ENCODE data around the gene MRPL57. TPM values are rescaled to one million over a fixed set of nuclear protein-coding genes. Genes with fewer than 3 reads are reported as not detected.
"Not testable (repeated sequence)": the region's sequence is repeated elsewhere in the genome, so short reads cannot be mapped to it uniquely, and the experiment has no call there.

Gene MRPL57
- total and polyA plus RNA-seq, 3 donors from 2014 or later, result 18.9 to 41.2 (median 36.8) TPM

GRCh38 chr13:21148557-21149258 lies 27.8 kb upstream of the MRPL57 start:
- TF ChIP-seq CTCF (IDR thresholded peaks at IDR 0.05) (no peak), POLR2A (IDR thresholded peaks at IDR 0.05) (no peak)
- Histone ChIP-seq H3K9me3 (no peaks in the 10 kb centered on the region), H3K27ac (no peak overlapping the region), H3K4me3 (no peak overlapping the region), H3K4me1 (no peaks in the 10 kb centered on the region), H3K27me3 (no peaks in the 10 kb centered on the region), H3K36me3 (ENCODE audit: low read depth, missing control alignments) (no peaks in the 10 kb centered on the region)
- 72 to 73% methylated on average over 5 of the region's 5 CpGs for WGBS, 2 donors
- intact Hi-C loops (cut with DNase I; ENCODE audit: low total_unique reads), result no loop called here
- DNase-seq, result no peak

- DNase-seq, result no peak
- 53 to 71% methylated on average over 1 of the region's 1 CpG for WGBS, 2 donors
- no peak overlapping the region for H3K4me3 ChIP-seq
- no peaks in the 10 kb centered on the region for H3K9me3 ChIP-seq
- no peak for TF ChIP-seq POLR2A (IDR thresholded peaks at IDR 0.05)
- no peak for TF ChIP-seq CTCF (IDR thresholded peaks at IDR 0.05)
- no peaks in the 10 kb centered on the region for H3K36me3 ChIP-seq (ENCODE audit: low read depth, missing control alignments)
- H3K27ac ChIP-seq, result no peak overlapping the region
- H3K4me1 ChIP-seq, result no peaks in the 10 kb centered on the region
- no peaks in the 10 kb centered on the region for H3K27me3 ChIP-seq
- intact Hi-C loops (cut with DNase I; ENCODE audit: low total_unique reads), result no loop called here
Observed at GRCh38 chr13:21149568-21149967, 26.9 kb upstream of the MRPL57 start.

- Histone ChIP-seq H3K9me3 (no peaks in the 10 kb centered on the region), H3K4me1 (no peaks in the 10 kb centered on the region), H3K36me3 (ENCODE audit: low read depth, missing control alignments) (no peaks in the 10 kb centered on the region), H3K4me3 (no peak overlapping the region), H3K27me3 (no peaks in the 10 kb centered on the region), H3K27ac (no peak overlapping the region)
- no peak for DNase-seq
- WGBS, 2 donors, result 64 to 79% methylated on average over 1 of the region's 1 CpG
- intact Hi-C loops (cut with DNase I; ENCODE audit: low total_unique reads), result no loop called here
- TF ChIP-seq POLR2A (IDR thresholded peaks at IDR 0.05), result no peak
- TF ChIP-seq CTCF (IDR thresholded peaks at IDR 0.05), result no peak
Observed at GRCh38 chr13:21150013-21150412, 26.4 kb upstream of the MRPL57 start.

DNA sequence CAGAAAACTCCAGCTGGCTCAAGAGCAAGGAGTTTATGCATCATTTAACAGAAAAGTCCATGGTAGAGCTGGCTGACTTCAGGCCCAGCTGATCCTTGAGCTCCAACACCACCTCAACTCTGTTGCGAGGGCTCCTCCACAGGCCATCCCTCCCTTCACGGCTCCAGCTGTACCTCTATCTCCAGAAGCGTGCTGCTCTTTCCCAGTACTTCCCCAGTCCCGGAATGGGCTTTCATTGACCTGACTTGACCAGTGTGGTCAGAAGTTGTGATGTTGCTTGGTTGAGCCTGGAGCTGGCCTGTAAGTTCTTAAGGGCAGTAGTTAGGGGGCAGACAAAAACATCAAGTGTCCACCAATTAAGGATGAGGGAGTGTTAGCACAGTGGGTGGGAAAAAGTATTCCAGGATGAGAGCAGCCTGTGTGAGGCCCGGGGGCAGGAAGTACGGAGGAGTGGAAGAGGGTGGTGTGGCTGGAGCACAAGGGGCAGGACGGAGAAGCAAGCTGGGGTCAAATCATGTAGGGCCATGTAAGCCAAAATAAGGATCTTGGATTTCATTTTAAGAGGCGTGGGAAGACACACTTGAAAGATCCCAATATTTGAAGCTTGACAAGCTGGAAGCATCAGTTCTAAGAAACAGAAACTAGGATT lies 24.1 kb upstream of the MRPL57 start:
- 70 to 80% methylated on average over 8 of the region's 8 CpGs for WGBS, 2 donors
- Histone ChIP-seq H3K4me1 (no peaks in the 10 kb centered on the region), H3K36me3 (ENCODE audit: low read depth, missing control alignments) (no peaks in the 10 kb centered on the region), H3K27ac (no peak overlapping the region), H3K9me3 (no peaks in the 10 kb centered on the region), H3K27me3 (no peaks in the 10 kb centered on the region), H3K4me3 (no peak overlapping the region)
- no peak for DNase-seq
- TF ChIP-seq CTCF (IDR thresholded peaks at IDR 0.05), result no peak
- TF ChIP-seq POLR2A (IDR thresholded peaks at IDR 0.05), result no peak
- intact Hi-C loops (cut with DNase I; ENCODE audit: low total_unique reads), result no loop called here

GRCh38 chr13:21164631-21165030 lies 11.8 kb upstream of the MRPL57 start:
- Histone ChIP-seq H3K4me3 (no peak overlapping the region), H3K27ac (no peak overlapping the region), H3K9me3 (no peaks in the 10 kb centered on the region), H3K27me3 (no peaks in the 10 kb centered on the region), H3K4me1 (no peaks in the 10 kb centered on the region), H3K36me3 (ENCODE audit: low read depth, missing control alignments) (no peaks in the 10 kb centered on the region)
- no peak for DNase-seq
- intact Hi-C loops (cut with DNase I; ENCODE audit: low total_unique reads), result no loop called here
- TF ChIP-seq POLR2A (IDR thresholded peaks at IDR 0.05), result no peak
- no peak for TF ChIP-seq CTCF (IDR thresholded peaks at IDR 0.05)
- 95 to 96% methylated on average over 4 of the region's 4 CpGs for WGBS, 2 donors

- intact Hi-C loops (cut with DNase I; ENCODE audit: low total_unique reads); H3K36me3 ChIP-seq (ENCODE audit: low read depth, missing control alignments); H3K27ac ChIP-seq; H3K4me3 ChIP-seq; H3K27me3 ChIP-seq; DNase-seq; H3K4me1 ChIP-seq; H3K9me3 ChIP-seq: not testable (repeated sequence)
- WGBS, 2 donors, result 89 to 94% methylated on average over 4 of the region's 4 CpGs
Observed at GRCh38 chr13:21165606-21166005, 10.9 kb upstream of the MRPL57 start.
